Ovary (tissue), 9 donors: Measurements from ENCODE around the gene UBB. TPM values are rescaled to one million over a fixed set of nuclear protein-coding genes. Genes with fewer than 3 reads are reported as not detected.

ENCODE experiments used
- DNase-seq, 5 donors: peaks; one replicate each; pipeline ENCODE4 v3.0.0-alpha.2; 2019 to 2020
- H3K27ac ChIP-seq, 2 donors: fragments of 200-600 bp; one replicate each; pipeline versions ENCODE4 v1.5.1 to v1.8.0; 2019 to 2022
- H3K27me3 ChIP-seq: fragments of 200-600 bp; one replicate; pipeline ENCODE4 v1.8.0; 2022
- H3K36me3 ChIP-seq: fragments of 200-600 bp; sonication (generic); one replicate; pipeline ENCODE4 v1.5.1; 2019
- H3K4me1 ChIP-seq: one replicate; pipeline ENCODE4 v1.8.1; 2013; ENCODE audit warnings: mild to moderate bottlenecking, moderate library complexity; ENCODE audit not compliant: insufficient read depth
- H3K4me3 ChIP-seq: fragments of 200-600 bp; sonication (generic); one replicate; pipeline ENCODE4 v1.5.1; 2017
- H3K9me3 ChIP-seq, 2 donors: fragments of 200-600 bp in 1 of 2; sonication (generic) in 1 of 2; one replicate each; pipeline versions ENCODE4 v1.5.1 to v1.8.1; 2013 to 2019; ENCODE audit warnings: mild to moderate bottlenecking in 1 of 2, moderate library complexity in 1 of 2
- CTCF ChIP-seq, 3 donors: fragments of 450-650 bp in 2 of 3; fragments of 200-600 bp in 1 of 3; IDR thresholded peaks; one replicate each; pipeline versions ENCODE4 v1.5.1 to v1.8.0; 2016 to 2022; ENCODE audit warnings: antibody characterized with exemption in 3 of 3, mild to moderate bottlenecking in 1 of 3
- EP300 ChIP-seq: sonication (generic); formaldehyde crosslinking; IDR thresholded peaks from one replicate; pipeline ENCODE4 v1.6.1; 2017; ENCODE audit warnings: antibody characterized with exemption
- POLR2A ChIP-seq: fragments of 450-650 bp; IDR thresholded peaks from one replicate; pipeline ENCODE4 v1.6.1; 2017; ENCODE audit warnings: antibody characterized with exemption, mild to moderate bottlenecking, moderate library complexity
- WGBS, 3 donors: extraction: QIAGEN DNeasy Blood & Tissue Kit in 1 of 3; methylation state at CpG; one replicate each; pipeline versions ENCODE4 v1.1.5 to v1.1.7; 2013 to 2017; 5-methylcytosine and 5-hydroxymethylcytosine counted together
- intact Hi-C, 4 donors: fragments of 100-400 bp; cut with DNase I; formaldehyde crosslinking; loops; one replicate each; pipeline versions ENCODE4 v1.11.0 to v1.15.1; 2022 to 2023
- polyA plus RNA-seq, 2 donors: library from polyadenylated mRNA; stranded (reverse); fragments of 200-250 nt in 1 of 2; fragments of 350-450 nt in 1 of 2; fragmentation: Illumina TruSeq in 1 of 2; extraction: RNeasy Lipid Tissue Mini Kit (QIAGEN cat#74804) in 1 of 2; gene quantifications; one replicate each; pipeline ENCODE4 v1.2.3, GENCODE V29; 2013 to 2014
- total RNA-seq, 7 donors: library from RNA; depleted of rRNA in 2 of 7; stranded (reverse); fragments of >200 nt in 2 of 7; fragmentation: NEBNext Ultra II Directional in 3 of 7; extraction: Animal tissue kit (Norgen Biotek cat#: 25700) in 3 of 7; gene quantifications; one replicate each; pipeline versions ENCODE4 v1.1.0 to v1.2.4, GENCODE V29; 2016 to 2023
- donor health status: DM: no; HTN: no; CAD: no; lungs with moderate emphysema.
- donor health status: DM: no; HTN: no; CAD: no.
- donor health status: Bipolar disorder and iron deficiency.
- donor health status: DM: yes; HTN: yes; CAD: no.
- donor health status: DM: no; HTN: no; CAD: no.
- donor health status: DM: yes; HTN: yes; CAD: no.

The UBB gene
- total and polyA plus RNA-seq, 9 donors, result 445 to 1,551 (median 806) TPM

- H3K36me3 ChIP-seq, result no peaks in the 10 kb centered on the region
- no peaks in the 10 kb centered on the region for H3K27me3 ChIP-seq
- no peaks in the 10 kb centered on the region for H3K9me3 ChIP-seq
- peak; percentile 34 to 66 (median 48) for DNase-seq
- H3K4me3 ChIP-seq, result peak overlapping the region; percentile 84
- TF ChIP-seq CTCF (IDR thresholded peaks at IDR 0.05) (no peak), POLR2A (no peak), EP300 (no peak)
- peaks cover 2% of the 10 kb centered on the region for H3K4me1 ChIP-seq
- WGBS, 3 donors, result 0% methylated on average over 31 to 75 of the region's 75 CpGs
- peak overlapping the region; percentile 3 to 70 for H3K27ac ChIP-seq
- intact Hi-C loops, result loop anchor here in 1 of 4 donors (10.0 kb wide), 1 partner anchor 68 kb away; no protein-coding TSS in a partner anchor
Observed at GRCh38 chr17:16352667-16353316, 28.1 kb upstream of the UBB start.

- peak in 3 of 5 donors; percentile 36 to 61 (median 43) for DNase-seq
Observed at GRCh38 chr17:16353317-16354174, 27.3 kb upstream of the UBB start, which contains the start of gene CENPV. TSS of gene CENPV (minus strand) at chr17:16353469. CDS start at chr17:16353436, 33 bp downstream.

GRCh38 chr17:16354585-16354984, 26.3 kb upstream of the UBB start:
- Histone ChIP-seq H3K4me1 (peaks cover 2% of the 10 kb centered on the region), H3K4me3 (no peak overlapping the region), H3K27me3 (no peaks in the 10 kb centered on the region), H3K36me3 (no peaks in the 10 kb centered on the region), H3K9me3 (no peaks in the 10 kb centered on the region), H3K27ac (no peak overlapping the region)
- no peak for TF ChIP-seq CTCF (IDR thresholded peaks at IDR 0.05)
- TF ChIP-seq POLR2A, result no peak
- no peak for TF ChIP-seq EP300
- WGBS, 3 donors, result 86 to 95% (median 92%) methylated on average over 14 of the region's 14 CpGs
- intact Hi-C loops, result loop anchor here in 1 of 4 donors (10.0 kb wide), 1 partner anchor 70 kb away; no protein-coding TSS in a partner anchor
- DNase-seq, result no peak

More at GRCh38 chr17:16353317-16354174, 27.3 kb upstream of the UBB start, which contains the start of gene CENPV:
- H3K4me3 ChIP-seq, result peak within 1 kb of the TSS; percentile 84
- intact Hi-C loops, result loop anchor here in 1 of 4 donors (10.0 kb wide), 1 partner anchor 69 kb away; no protein-coding TSS in a partner anchor
- 15 to 22% (median 21%) methylated on average over 58 to 83 of the region's 83 CpGs for WGBS, 3 donors
- no peaks in the 10 kb centered on the region for H3K36me3 ChIP-seq
- peaks cover 2% of the 10 kb centered on the region for H3K4me1 ChIP-seq
- TF ChIP-seq POLR2A (no peak), EP300 (no peak), CTCF (IDR thresholded peaks at IDR 0.05) (peak in 1 of 3 donors; percentile 19)
- H3K27ac ChIP-seq, result peak within 1 kb of the TSS; percentile 3 to 70
- H3K9me3 ChIP-seq, result no peaks in the 10 kb centered on the region
- no peaks in the 10 kb centered on the region for H3K27me3 ChIP-seq

- TF ChIP-seq POLR2A, result no peak
- H3K27ac ChIP-seq, result no peak overlapping the region
- no peak for DNase-seq
- no peak overlapping the region for H3K4me3 ChIP-seq
- intact Hi-C loops, result loop anchor here in 1 of 4 donors (10.0 kb wide), 1 partner anchor 74 kb away; no protein-coding TSS in a partner anchor
- peaks cover 2% of the 10 kb centered on the region for H3K4me1 ChIP-seq
- H3K9me3 ChIP-seq, result no peaks in the 10 kb centered on the region
- H3K36me3 ChIP-seq, result no peaks in the 10 kb centered on the region
- H3K27me3 ChIP-seq, result no peaks in the 10 kb centered on the region
Observed at GRCh38 chr17:16358394-16358793, 22.5 kb upstream of the UBB start.
